ENCODE measurements around the gene PHKA1. TPM values are rescaled to one million over a fixed set of nuclear protein-coding genes. Genes with fewer than 3 reads are reported as not detected.
"Not testable (repeated sequence)": the region's sequence is repeated elsewhere in the genome, so short reads cannot be mapped to it uniquely, and the experiment has no call there.

PHKA1 gene
- total RNA-seq, 6 experiments from 2014 or later = 0.92 to 2.5 (median 1.7) TPM

DNA sequence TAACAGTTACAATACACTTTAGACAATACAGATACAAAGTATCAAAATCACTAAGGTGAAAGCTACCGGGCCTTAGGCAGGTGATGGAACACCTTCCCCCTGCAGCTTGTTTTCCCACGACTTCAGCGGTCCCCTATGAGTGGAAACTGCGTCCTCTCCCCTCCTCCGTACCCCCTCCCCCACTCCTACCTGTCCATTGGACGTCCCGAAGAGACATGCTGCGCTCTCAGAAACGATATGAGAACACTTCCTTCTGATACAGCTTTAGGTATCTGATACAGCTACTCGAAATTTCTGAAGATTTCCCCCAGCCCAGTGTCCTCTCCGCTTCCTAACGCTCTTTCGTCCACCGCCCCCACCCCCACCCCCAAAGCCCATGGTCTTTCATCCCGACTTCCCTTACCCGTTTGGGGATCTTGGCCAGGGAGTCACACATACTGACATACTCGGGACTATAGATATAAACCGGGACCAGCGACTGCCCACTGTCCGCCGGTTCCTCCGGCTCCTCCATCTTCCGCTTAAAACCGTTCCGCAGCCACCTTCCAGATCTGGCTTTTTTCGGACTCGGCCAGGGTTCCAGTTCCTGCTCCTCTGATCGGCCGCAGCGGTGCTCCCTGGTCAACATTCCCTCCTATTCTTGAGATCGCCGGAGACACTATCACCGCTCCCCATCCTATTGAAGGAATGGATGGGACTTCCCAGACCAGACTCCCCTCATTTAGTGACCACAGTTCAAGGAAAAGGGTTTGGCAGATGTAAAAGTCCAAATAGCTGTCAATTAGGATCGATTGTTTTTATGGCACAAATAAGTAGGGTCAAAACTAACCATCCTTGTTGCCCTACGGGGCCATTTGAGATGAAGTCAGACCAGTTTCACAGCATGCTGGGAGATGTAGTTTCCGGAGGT lies 141.6 kb downstream of the PHKA1 start, which contains the start of gene HDAC8:
TSS of gene HDAC8 (minus strand) at position 596 of the 910 bp plus-strand sequence. CDS start at position 514, 82 bp downstream.
- H3K27ac ChIP-seq = peak within 1 kb of the TSS; percentile 29 to 74 (median 63)
- 16% methylated on average over 33 of the region's 36 CpGs for WGBS (ENCODE audit: insufficient coverage, low coverage, low lambda C conversion rate, missing lambda C conversion rate)
- H3K36me3 ChIP-seq = no peaks in the 10 kb centered on the region
- peak within 1 kb of the TSS; percentile 41 to 59 (median 56) for H3K4me3 ChIP-seq
- intact Hi-C loops (cut with DNase I) = no loop called here
- H3K9me3 ChIP-seq = no peaks in the 10 kb centered on the region
- peaks cover 0 to 6% (median 2%) of the 10 kb centered on the region in 4 donors for H3K4me1 ChIP-seq
- no peaks in the 10 kb centered on the region for H3K27me3 ChIP-seq
- peak; percentile 63 to 72 (median 70) for DNase-seq
- peak; percentile 88 to 91 (median 90) for ATAC-seq
- no peak for TF ChIP-seq POLR2A (IDR thresholded peaks at IDR 0.05)
- TF ChIP-seq, protein P1, sequence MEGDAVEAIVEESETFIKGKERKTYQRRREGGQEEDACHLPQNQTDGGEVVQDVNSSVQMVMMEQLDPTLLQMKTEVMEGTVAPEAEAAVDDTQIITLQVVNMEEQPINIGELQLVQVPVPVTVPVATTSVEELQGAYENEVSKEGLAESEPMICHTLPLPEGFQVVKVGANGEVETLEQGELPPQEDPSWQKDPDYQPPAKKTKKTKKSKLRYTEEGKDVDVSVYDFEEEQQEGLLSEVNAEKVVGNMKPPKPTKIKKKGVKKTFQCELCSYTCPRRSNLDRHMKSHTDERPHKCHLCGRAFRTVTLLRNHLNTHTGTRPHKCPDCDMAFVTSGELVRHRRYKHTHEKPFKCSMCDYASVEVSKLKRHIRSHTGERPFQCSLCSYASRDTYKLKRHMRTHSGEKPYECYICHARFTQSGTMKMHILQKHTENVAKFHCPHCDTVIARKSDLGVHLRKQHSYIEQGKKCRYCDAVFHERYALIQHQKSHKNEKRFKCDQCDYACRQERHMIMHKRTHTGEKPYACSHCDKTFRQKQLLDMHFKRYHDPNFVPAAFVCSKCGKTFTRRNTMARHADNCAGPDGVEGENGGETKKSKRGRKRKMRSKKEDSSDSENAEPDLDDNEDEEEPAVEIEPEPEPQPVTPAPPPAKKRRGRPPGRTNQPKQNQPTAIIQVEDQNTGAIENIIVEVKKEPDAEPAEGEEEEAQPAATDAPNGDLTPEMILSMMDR (IDR thresholded peaks at IDR 0.05) = no peak

DNA sequence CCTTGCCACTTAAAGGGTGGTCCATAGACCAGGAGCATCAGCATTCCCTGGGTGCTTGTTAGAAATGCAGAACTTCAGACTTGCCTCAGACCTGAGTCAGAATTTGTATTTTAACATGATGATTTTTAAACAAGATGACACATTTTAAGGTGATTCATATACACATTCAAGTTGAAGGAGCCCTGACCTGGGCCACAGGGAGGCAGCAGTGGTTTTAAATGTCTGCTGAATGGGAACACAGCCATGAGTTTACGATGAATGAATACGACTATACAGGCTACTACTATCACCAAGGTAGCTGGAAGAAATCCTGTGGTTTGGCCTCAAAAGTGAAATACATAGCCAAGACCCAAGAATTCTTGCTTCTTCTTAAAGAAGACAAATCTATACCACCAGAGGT lies 144.3 kb downstream of the PHKA1 start:
- no peaks in the 10 kb centered on the region for H3K9me3 ChIP-seq
- H3K4me3 ChIP-seq = no peak overlapping the region
- TF ChIP-seq POLR2A (IDR thresholded peaks at IDR 0.05) = no peak
- TF ChIP-seq, protein P1 (IDR thresholded peaks at IDR 0.05) = no peak
- DNase-seq (no peak), ATAC-seq (no peak)
- H3K27me3 ChIP-seq = no peaks in the 10 kb centered on the region
- peaks cover 0 to 3% (median 0%) of the 10 kb centered on the region in 4 donors for H3K36me3 ChIP-seq
- WGBS (ENCODE audit: insufficient coverage, low coverage, low lambda C conversion rate, missing lambda C conversion rate) = 66% methylated on average over 2 of the region's 2 CpGs
- intact Hi-C loops (cut with DNase I) = no loop called here
- peaks cover 0 to 4% (median 0%) of the 10 kb centered on the region in 4 donors for H3K4me1 ChIP-seq
- no peak overlapping the region for H3K27ac ChIP-seq

DNA sequence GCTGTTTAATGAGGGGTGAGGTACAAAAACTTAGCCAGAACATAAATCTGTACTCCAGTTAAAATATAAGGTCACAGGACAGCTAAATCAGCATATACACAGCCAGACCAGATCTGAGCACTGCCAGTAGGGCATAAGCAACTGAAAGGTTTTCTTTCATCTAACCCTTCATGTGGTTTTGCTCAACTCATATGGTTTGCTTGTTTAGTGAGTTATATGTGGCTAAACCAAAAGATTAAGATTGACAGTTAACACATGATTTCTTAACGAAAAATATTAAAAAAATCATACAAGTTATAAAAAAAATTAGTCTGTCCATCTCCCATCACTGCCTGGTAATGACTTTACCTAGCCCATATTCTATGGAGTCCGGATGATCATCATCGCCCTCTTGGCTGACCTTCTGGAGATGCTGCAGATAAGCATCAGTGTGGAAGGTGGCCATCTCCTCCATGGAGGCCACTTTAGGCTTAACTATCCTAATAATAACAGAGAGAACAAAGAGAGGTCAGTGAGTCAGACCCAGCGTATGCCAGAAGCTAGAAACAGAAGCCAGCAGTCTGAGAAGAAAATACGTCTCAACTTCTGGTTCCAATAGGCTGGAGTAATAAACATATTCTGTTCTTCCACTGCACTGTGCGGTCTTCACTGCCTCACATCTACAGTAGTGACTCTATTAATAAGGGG lies 145.6 kb downstream of the PHKA1 start:
- DNase-seq = no peak
- Histone ChIP-seq H3K4me1 (peaks cover 0 to 4% (median 0%) of the 10 kb centered on the region in 4 donors), H3K36me3 (peaks cover 0 to 3% (median 0%) of the 10 kb centered on the region in 4 donors), H3K27me3 (no peaks in the 10 kb centered on the region), H3K27ac (no peak overlapping the region), H3K9me3 (no peaks in the 10 kb centered on the region), H3K4me3 (no peak overlapping the region)
- TF ChIP-seq, protein P1 (IDR thresholded peaks at IDR 0.05) = no peak
- no peak for TF ChIP-seq POLR2A (IDR thresholded peaks at IDR 0.05)
- no peak for ATAC-seq
- 77% methylated on average over 6 of the region's 6 CpGs for WGBS (ENCODE audit: insufficient coverage, low coverage, low lambda C conversion rate, missing lambda C conversion rate)
- intact Hi-C loops (cut with DNase I) = no loop called here

DNA sequence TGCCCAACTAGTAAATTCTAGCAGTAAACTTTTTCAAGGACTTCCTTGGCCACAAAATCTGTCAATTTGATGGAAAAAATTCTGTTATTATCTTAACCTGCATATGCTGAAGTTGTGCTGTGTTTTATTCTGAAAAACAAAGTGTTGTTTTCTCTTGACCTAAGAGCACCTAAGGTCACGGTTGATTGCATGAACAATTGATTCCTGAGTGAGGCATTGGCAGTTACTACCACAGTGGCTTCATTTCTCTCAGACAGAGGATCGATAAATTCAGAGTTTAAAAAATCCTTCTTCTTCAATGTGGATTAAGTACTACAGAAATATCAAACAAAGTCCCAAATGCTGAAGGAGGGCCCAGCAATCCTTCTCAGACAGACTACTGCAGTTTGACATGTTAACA lies 147.7 kb downstream of the PHKA1 start:
- TF ChIP-seq, protein P1 (IDR thresholded peaks at IDR 0.05) = no peak
- TF ChIP-seq POLR2A (IDR thresholded peaks at IDR 0.05) = no peak

DNA sequence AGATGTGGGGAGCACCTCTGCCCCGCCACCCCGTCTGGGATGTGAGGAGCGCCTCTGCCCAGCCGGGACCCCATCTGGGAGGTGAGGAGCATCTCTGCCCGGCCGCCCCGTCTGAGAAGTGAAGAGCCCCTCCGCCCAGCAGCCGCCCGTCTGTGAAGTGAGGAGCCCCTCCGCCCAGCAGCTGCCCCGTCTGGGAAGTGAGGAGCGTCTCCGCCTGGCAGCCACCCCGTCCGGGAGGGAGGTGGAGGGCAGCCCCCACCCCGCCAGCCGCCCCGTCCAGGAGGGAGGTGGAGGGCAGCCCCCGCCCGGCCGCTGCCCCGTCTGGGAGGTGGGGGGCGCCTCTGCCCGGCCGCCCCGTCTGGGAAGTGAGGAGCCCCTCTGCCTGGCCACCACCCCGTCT lies 154.5 kb downstream of the PHKA1 start:
- no CpG with 5 or more reads among the region's 28 CpGs for WGBS (ENCODE audit: insufficient coverage, low coverage, low lambda C conversion rate, missing lambda C conversion rate)
- H3K27me3 ChIP-seq; DNase-seq; H3K27ac ChIP-seq; ATAC-seq; intact Hi-C loops (cut with DNase I); H3K4me1 ChIP-seq; H3K9me3 ChIP-seq; H3K4me3 ChIP-seq; H3K36me3 ChIP-seq: not testable (repeated sequence)

More for the DNA sequence above, 147.7 kb downstream of the PHKA1 start:
- WGBS (ENCODE audit: insufficient coverage, low coverage, low lambda C conversion rate, missing lambda C conversion rate) = 63% methylated on average over 2 of the region's 2 CpGs
- H3K27ac ChIP-seq = no peak overlapping the region
- intact Hi-C loops (cut with DNase I) = no loop called here
- no peaks in the 10 kb centered on the region for H3K9me3 ChIP-seq
- H3K4me3 ChIP-seq = no peak overlapping the region
- ATAC-seq (peak; percentile 34 to 53 (median 46)), DNase-seq (no peak)
- H3K27me3 ChIP-seq = no peaks in the 10 kb centered on the region
- peaks cover 0 to 3% (median 0%) of the 10 kb centered on the region in 4 donors for H3K36me3 ChIP-seq
- no peaks in the 10 kb centered on the region for H3K4me1 ChIP-seq

All from right lobe of liver (tissue), 6 donors.